Uterus (tissue), 2 donors: ENCODE results near the gene KSR2.

Source experiments
- POLR2A ChIP-seq, 2 donors: fragments of 450-650 bp; IDR thresholded peaks; one replicate each; pipeline ENCODE4 v1.6.1; 2016; ENCODE audit warnings: antibody characterized with exemption in 2 of 2, mild to moderate bottlenecking in 1 of 2, moderate library complexity in 1 of 2
- TF ChIP-seq, protein P1 (sequence below), 4 experiments: fragments of 200-600 bp in 2 of 4; fragments of 450-650 bp in 2 of 4; sonication (generic) in 2 of 4; IDR thresholded peaks; one replicate each; pipeline ENCODE4 v1.5.1; 2016 to 2019; ENCODE audit warnings: antibody characterized with exemption in 4 of 4, mild to moderate bottlenecking in 2 of 4, moderate library complexity in 1 of 4

DNA sequence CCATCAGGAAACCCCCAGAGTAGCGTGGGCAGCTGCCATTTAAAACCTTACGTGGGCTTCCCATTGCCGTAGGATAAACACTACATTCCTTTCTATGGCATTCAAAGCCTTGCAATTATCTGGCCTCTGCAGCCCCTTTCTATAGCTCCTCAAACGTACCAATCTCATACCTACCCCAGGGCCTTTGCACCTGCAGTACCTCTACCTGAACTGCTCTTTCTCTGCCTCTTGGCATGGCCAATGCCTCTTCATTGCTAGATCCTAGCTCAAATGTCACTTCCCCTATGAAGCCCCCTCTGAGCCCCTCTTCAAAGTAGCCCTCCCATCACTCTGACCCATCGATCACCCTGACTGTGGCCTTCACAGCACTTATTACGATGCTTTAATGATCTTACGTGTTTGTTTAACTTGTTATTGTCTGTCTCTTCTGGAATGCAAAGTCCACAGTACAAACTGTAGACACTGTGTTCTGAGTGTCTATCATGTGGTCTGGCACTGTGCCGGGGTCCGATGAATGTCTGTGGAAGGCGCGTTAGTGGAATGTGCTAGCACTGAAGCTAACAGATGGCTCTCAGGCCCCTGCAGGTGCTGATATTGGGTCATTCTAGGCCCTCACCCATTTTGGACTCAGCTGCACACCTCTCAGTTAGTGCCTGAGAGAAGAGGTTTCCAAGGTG, 450.1 kb downstream of the KSR2 start:
- TF ChIP-seq POLR2A (IDR thresholded peaks at IDR 0.05), result no peak
- TF ChIP-seq, protein P1, sequence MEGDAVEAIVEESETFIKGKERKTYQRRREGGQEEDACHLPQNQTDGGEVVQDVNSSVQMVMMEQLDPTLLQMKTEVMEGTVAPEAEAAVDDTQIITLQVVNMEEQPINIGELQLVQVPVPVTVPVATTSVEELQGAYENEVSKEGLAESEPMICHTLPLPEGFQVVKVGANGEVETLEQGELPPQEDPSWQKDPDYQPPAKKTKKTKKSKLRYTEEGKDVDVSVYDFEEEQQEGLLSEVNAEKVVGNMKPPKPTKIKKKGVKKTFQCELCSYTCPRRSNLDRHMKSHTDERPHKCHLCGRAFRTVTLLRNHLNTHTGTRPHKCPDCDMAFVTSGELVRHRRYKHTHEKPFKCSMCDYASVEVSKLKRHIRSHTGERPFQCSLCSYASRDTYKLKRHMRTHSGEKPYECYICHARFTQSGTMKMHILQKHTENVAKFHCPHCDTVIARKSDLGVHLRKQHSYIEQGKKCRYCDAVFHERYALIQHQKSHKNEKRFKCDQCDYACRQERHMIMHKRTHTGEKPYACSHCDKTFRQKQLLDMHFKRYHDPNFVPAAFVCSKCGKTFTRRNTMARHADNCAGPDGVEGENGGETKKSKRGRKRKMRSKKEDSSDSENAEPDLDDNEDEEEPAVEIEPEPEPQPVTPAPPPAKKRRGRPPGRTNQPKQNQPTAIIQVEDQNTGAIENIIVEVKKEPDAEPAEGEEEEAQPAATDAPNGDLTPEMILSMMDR (IDR thresholded peaks at IDR 0.05), result no peak
